ENCODE measurements around the gene GATB.

DNA sequence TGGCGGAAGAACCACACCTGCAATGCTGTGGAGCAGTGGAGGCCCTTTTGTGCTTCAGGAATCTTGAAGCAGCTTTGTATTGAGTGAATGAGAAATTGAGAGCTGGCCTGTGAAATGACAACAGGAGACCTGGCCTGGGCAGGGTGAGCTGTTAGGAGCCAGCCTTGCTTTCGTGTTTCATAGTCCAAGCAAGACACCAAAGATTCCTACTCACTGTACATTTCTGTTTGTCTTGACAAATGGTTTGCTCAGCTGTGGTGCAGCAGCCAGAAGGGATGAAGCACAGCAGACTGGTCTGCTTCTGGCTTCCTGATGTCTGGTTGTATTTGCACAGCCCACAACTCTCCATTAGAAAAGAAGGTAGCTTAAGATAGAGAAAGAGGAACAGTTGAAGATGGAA, 96.5 kb downstream of the GATB start:
- TF ChIP-seq, protein P1, sequence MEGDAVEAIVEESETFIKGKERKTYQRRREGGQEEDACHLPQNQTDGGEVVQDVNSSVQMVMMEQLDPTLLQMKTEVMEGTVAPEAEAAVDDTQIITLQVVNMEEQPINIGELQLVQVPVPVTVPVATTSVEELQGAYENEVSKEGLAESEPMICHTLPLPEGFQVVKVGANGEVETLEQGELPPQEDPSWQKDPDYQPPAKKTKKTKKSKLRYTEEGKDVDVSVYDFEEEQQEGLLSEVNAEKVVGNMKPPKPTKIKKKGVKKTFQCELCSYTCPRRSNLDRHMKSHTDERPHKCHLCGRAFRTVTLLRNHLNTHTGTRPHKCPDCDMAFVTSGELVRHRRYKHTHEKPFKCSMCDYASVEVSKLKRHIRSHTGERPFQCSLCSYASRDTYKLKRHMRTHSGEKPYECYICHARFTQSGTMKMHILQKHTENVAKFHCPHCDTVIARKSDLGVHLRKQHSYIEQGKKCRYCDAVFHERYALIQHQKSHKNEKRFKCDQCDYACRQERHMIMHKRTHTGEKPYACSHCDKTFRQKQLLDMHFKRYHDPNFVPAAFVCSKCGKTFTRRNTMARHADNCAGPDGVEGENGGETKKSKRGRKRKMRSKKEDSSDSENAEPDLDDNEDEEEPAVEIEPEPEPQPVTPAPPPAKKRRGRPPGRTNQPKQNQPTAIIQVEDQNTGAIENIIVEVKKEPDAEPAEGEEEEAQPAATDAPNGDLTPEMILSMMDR (IDR thresholded peaks at IDR 0.05; ENCODE audit: insufficient read depth, low read length), result no peak
- TF ChIP-seq POLR2AphosphoS5 (IDR thresholded peaks at IDR 0.05; ENCODE audit: low read depth) (no peak), GABPA (IDR thresholded peaks at IDR 0.05; ENCODE audit: low read depth) (no peak), REST (IDR thresholded peaks at IDR 0.05; ENCODE audit: insufficient replicate concordance, low read depth) (no peak), SPI1 (IDR thresholded peaks at IDR 0.05; ENCODE audit: borderline replicate concordance, low read depth) (peak; percentile 29; the same call in 1 of the 2 replicates)

All from HL-60 (cell line).